ENCODE results near the gene ZBTB38.

ZBTB38 gene

GRCh38 chr3:141368062-141368924, at the start of gene ZBTB38:
Gene ZBTB38 (plus strand): TSS chr3:141368504. CDS start chr3:141442389, 73,885 bp downstream.
- peak; percentile 90 for FAIRE-seq

GRCh38 chr3:141320399-141321108, 47.8 kb upstream of the ZBTB38 start:
- FAIRE-seq = no peak

- no peak for FAIRE-seq
Measured at GRCh38 chr3:141321109-141321497, 47.2 kb upstream of the ZBTB38 start.

- no peak for FAIRE-seq
Measured at GRCh38 chr3:141323936-141324704, 44.2 kb upstream of the ZBTB38 start.

GRCh38 chr3:141326123-141326522, 42.2 kb upstream of the ZBTB38 start:
- no peak for FAIRE-seq

GRCh38 chr3:141326626-141327025, 41.7 kb upstream of the ZBTB38 start:
- FAIRE-seq = no peak

GRCh38 chr3:141328286-141329166, 39.8 kb upstream of the ZBTB38 start:
- FAIRE-seq = no peak

- FAIRE-seq = no peak
Measured at GRCh38 chr3:141330235-141330634, 38.1 kb upstream of the ZBTB38 start.

- no peak for FAIRE-seq
Measured at GRCh38 chr3:141330718-141331376, 37.5 kb upstream of the ZBTB38 start.

GRCh38 chr3:141331377-141332318, 36.7 kb upstream of the ZBTB38 start:
- no peak for FAIRE-seq

- no peak for FAIRE-seq
Measured at GRCh38 chr3:141332416-141332815, 35.9 kb upstream of the ZBTB38 start.

- FAIRE-seq = no peak
Measured at GRCh38 chr3:141333836-141334626, 34.3 kb upstream of the ZBTB38 start.

GRCh38 chr3:141334627-141335250, 33.6 kb upstream of the ZBTB38 start:
- no peak for FAIRE-seq

- FAIRE-seq = no peak
Measured at GRCh38 chr3:141335531-141336061, 32.7 kb upstream of the ZBTB38 start.

- FAIRE-seq = no peak
Measured at GRCh38 chr3:141336672-141337522, 31.4 kb upstream of the ZBTB38 start.

GRCh38 chr3:141337523-141337854, 30.8 kb upstream of the ZBTB38 start:
- no peak for FAIRE-seq

GRCh38 chr3:141337991-141338390, 30.3 kb upstream of the ZBTB38 start:
- no peak for FAIRE-seq

- no peak for FAIRE-seq
Measured at GRCh38 chr3:141338881-141339280, 29.4 kb upstream of the ZBTB38 start.

All from A204.1 (cell line).